Breast epithelium (tissue), 3 donors: ENCODE data around the gene HAPLN2.

ENCODE experiments used
- POLR2A ChIP-seq: fragments of 450-650 bp; IDR thresholded peaks from one replicate; pipeline ENCODE4 v1.6.1; 2016; ENCODE audit warnings: antibody characterized with exemption, mild to moderate bottlenecking, moderate library complexity
- TF ChIP-seq, protein P1 (sequence below), 3 donors: fragments of 450-650 bp; IDR thresholded peaks; one replicate each; pipeline ENCODE4 v1.5.1; 2016 to 2017; ENCODE audit warnings: antibody characterized with exemption in 3 of 3, mild to moderate bottlenecking in 3 of 3, moderate library complexity in 3 of 3

DNA sequence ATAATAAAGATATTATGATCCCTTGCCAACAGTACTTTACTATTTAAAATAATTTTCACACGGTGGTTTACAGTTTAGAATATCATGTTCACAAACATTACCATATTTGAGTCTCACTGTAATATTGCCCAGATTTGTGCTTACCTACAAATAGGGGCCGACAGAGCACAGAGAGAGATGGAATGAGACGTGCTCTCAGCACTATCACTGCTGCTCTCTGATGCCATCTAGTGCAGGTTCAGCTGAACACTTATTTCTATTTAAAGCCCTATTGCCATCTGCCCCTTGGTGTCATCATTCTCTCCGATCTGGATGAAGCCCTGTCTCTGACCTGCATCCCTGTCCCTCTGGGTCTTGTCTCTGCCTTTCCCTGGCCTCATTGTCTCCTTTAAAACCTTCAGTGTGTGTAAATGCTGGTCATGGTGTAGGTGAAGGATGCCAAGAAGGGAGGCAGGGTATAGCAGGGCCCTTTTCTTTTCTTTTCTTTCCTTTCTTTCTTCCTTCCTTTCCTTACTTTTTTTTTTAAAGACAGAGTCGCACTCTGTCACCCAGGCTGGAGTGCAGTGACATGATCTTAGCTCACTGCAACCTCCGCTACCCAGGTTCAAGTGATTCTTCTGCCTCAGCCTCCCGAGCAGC, 11.1 kb upstream of the HAPLN2 start:
- TF ChIP-seq, protein P1, sequence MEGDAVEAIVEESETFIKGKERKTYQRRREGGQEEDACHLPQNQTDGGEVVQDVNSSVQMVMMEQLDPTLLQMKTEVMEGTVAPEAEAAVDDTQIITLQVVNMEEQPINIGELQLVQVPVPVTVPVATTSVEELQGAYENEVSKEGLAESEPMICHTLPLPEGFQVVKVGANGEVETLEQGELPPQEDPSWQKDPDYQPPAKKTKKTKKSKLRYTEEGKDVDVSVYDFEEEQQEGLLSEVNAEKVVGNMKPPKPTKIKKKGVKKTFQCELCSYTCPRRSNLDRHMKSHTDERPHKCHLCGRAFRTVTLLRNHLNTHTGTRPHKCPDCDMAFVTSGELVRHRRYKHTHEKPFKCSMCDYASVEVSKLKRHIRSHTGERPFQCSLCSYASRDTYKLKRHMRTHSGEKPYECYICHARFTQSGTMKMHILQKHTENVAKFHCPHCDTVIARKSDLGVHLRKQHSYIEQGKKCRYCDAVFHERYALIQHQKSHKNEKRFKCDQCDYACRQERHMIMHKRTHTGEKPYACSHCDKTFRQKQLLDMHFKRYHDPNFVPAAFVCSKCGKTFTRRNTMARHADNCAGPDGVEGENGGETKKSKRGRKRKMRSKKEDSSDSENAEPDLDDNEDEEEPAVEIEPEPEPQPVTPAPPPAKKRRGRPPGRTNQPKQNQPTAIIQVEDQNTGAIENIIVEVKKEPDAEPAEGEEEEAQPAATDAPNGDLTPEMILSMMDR (IDR thresholded peaks at IDR 0.05) = peak; percentile 39 to 84 (median 73)
- TF ChIP-seq POLR2A = no peak
